ENCODE results near the gene KRT84.

DNA sequence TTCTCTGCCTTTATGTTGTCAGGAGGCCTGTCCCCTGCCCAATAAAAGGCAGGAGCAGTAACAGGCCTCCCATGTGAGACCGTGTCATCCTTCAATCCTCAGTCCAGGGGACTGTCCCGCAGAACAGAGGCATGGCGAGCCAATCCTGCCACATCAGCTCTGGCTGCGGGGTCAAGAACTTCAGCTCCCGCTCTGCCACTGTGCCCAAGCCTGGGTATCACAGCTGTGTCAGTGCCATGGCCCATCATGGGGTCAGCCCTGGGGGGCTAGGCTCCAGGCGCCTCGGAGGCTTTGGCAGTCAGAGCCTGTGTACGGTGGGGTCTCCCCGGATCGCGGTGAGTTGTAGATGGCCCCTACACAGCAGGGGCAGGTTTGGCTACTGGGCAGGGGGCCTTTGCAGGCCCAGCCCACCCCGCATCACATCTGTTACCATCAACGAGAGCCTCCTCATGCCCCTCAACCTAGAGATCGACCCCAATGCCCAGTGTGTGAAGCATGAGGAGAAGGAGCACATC, 44.3 kb downstream of the KRT84 start:
- TF ChIP-seq, protein P1, sequence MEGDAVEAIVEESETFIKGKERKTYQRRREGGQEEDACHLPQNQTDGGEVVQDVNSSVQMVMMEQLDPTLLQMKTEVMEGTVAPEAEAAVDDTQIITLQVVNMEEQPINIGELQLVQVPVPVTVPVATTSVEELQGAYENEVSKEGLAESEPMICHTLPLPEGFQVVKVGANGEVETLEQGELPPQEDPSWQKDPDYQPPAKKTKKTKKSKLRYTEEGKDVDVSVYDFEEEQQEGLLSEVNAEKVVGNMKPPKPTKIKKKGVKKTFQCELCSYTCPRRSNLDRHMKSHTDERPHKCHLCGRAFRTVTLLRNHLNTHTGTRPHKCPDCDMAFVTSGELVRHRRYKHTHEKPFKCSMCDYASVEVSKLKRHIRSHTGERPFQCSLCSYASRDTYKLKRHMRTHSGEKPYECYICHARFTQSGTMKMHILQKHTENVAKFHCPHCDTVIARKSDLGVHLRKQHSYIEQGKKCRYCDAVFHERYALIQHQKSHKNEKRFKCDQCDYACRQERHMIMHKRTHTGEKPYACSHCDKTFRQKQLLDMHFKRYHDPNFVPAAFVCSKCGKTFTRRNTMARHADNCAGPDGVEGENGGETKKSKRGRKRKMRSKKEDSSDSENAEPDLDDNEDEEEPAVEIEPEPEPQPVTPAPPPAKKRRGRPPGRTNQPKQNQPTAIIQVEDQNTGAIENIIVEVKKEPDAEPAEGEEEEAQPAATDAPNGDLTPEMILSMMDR (conservative IDR thresholded peaks at IDR 0.05; ENCODE audit: low read depth, low read length): no peak
- TF ChIP-seq EZH2phosphoT487 (IDR thresholded peaks at IDR 0.05; ENCODE audit: borderline replicate concordance, low read length) (no peak), EZH2 (IDR thresholded peaks at IDR 0.05; ENCODE audit: low read length, unreplicated experiment) (no peak)

All from PC-3 (cell line).